HG03159 (cell line): Measurements from ENCODE around the gene FYN.
"Not testable (repeated sequence)": the region's sequence is repeated elsewhere in the genome, so short reads cannot be mapped to it uniquely, and the experiment has no call there.

ENCODE experiments used
- ATAC-seq: cut with Tn5 transposase; IDR thresholded peaks from one replicate; pipeline ENCODE4 v1.9.1; 2021; ENCODE audit warnings: mild to moderate bottlenecking, moderate library complexity; ENCODE audit not compliant: unreplicated experiment

The FYN gene

DNA sequence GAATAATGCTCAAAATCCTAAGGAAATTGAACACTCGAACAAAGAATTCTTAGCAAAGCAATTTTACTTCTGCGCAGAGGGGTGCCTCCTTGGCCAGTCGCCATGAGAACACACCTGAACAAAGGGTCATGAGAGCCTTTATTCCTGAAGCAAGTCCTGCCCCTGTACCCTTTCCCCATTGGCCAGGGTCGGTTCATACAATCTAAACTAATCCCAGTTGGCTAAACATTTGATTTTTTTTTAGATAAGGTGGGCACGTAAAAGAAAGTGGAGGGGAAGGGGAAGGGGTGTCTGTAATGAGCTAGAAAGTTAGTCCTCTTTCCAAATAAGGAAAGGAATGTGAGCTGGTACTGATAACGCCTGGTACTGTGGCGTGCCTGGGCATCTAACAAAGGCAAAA is 37.9 kb downstream of the FYN start:
- not testable (repeated sequence) for ATAC-seq

DNA sequence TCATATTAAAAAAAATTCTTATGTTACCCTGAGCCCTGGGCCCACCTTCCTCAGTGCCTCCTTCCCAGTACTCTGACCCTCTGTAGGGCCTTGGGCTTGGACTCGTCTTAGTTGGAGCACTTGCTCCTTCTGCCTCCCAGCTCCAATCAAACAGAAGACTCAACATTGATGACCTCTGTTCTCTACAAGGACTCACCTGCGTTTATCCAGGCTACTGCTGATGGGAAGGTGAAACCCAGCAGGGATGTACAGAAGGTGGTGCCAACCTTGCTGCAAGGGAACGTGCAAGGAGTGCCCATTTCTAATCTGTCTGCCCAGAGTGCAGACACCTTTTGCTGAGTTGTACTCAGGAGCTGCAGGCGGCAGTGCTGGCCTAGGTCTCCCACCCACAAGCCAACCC is 38.9 kb downstream of the FYN start:
- ATAC-seq: no peak

GRCh38 chr6:111832833-111833418 is 40.3 kb downstream of the FYN start:
- ATAC-seq: no peak

DNA sequence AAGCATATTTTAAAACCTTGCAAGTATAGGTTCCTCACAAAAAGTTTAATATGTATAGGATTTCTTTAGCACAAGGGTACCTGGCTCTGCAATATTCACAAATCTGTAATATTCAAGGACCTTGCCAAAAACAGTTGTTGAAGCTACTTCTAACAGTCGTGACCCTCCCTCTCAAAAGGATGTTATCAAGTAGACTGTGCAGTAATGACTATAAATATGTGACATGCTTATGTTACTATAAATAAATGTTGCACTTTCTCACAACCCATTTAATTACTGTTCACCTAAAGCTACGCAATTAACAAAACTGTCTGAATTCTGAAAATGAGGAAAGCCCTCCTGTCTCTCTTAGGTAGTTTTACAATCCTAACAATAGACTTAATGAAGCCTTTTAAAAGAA is 41.8 kb downstream of the FYN start:
- ATAC-seq: no peak

- ATAC-seq: no peak
Measured at GRCh38 chr6:111829998-111830397, 43.3 kb downstream of the FYN start.

DNA sequence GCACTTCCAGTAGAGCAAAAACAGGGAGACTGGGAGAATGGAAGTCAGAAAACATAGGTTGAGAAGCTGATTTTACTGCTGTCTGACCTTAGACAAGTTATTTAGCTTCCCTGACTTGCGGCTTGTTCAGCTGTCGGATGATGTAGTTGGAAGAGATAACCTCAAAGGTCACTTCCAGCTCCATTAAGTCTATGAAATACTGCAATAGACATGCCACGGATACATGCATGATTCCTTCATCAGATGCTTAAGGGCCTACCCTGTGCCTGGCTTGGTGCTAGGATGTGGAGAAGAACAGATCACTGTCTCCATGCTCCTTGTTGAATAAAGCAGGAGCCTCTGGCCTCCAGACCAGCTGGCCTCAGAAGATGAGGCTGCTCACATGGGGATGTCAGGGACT is 43.7 kb downstream of the FYN start:
- ATAC-seq: no peak

DNA sequence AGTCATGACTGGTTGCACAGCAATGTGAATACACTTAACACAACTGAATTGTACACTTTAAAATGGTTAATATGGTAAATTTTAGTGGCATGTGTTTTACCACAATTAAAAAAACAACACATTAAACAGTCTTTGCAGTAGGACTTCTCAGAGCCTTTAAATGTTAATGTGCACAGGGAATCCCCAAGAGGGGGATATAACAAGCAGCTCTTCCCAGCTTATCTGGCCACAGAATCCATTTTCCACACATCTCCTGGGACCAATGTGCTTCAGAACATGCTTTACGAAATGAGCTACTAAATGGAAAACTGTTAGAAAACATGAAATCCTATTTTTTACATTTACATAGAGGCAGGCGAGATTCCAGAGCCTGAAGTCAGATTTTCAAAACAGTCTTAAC is 44.4 kb downstream of the FYN start:
- ATAC-seq: no peak

DNA sequence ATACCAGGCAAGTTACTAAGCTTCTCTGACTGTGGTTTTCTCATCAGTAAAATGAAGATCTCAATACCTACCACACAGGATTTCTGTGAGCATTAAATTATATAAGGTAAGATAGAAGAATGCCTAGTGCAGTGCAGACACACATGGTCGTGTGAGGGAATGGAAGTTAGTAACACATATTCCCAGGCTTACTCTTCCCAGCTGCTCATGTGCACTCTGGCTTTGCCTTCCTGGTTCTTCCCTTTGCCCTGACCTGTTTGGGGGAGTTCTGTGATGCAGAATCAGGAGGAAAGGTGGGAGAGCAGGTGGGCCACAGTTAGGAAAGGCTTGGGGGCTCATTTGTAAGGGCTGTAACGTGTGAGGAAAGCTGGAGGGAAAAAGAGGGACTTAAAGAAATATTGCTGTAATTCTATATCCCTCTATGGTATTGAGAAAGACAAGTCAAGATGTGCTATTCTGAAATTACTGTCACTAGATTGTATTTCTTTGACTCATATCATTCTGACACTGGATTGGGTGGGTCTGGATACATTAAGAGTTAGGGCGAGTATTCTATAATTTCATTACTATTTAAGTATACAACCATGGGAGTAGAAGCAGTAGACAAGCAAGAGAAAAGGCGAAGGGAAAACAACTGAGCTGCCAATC is 47.7 kb downstream of the FYN start:
- ATAC-seq: no peak

- ATAC-seq: peak; percentile 91
Measured at GRCh38 chr6:111824608-111825337, 48.5 kb downstream of the FYN start.

DNA sequence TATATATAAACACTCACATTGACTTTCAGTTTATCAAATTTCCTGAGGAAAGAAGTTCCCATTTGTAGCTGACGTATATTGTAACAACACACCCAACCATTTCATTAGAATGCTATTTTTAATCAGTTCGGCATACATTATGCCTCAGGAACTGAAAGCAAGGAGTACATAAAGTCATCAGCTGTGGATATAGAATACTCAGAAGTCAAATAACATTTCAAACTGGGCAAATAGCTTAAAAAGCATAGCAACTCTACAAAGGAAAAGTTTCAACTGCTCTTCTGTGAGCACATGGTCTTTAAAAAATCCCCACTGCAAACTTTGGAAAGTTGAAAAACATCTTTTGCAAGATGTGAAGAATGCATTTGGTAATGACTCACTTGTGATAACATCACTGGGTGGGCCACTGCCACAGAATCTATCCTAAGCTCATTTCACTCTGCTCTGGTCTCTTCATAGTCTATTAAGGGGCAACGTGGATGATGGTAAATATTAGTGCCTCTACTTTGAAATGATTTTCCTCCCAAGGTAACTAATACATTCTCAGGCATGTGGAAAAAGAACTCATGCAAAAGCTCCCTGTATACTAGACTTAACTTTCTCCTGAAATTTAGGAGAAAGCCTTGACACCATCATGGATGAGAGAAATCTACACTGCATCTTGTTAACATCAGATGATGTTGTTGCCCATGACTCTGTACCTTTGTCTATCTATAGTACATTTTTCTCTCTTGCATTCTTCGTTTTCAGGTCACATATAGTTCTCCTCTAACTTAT is 49.2 kb downstream of the FYN start:
- ATAC-seq: peak; percentile 37

GRCh38 chr6:111823012-111823411 is 50.2 kb downstream of the FYN start:
- no peak for ATAC-seq

DNA sequence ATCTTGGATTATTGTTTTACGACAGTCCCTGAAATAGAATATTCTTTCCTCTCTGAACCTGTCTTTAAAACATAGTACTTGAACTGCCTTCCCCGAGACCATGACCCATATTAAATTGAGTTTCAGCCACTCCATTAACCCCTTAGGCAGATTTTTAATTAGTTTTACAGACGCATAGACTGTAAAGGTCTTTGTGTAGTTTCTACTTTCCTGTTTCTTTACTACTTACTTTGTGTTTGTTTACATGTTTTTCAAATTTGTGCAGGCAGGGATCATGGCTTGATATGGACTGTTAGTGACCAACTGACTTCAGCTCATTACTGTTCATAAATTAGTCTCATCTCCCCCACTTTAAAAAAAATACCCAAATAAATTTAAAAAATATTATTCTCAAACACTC is 53.8 kb downstream of the FYN start:
- no peak for ATAC-seq

GRCh38 chr6:111818539-111819226 is 54.6 kb downstream of the FYN start:
- ATAC-seq: no peak

- ATAC-seq: no peak
Measured at GRCh38 chr6:111817451-111818120, 55.7 kb downstream of the FYN start.

- no peak for ATAC-seq
Measured at GRCh38 chr6:111813677-111814310, 59.5 kb downstream of the FYN start.

GRCh38 chr6:111813237-111813636 is 60.0 kb downstream of the FYN start:
- ATAC-seq: no peak

GRCh38 chr6:111812060-111813038 is 60.9 kb downstream of the FYN start:
- ATAC-seq: no peak

DNA sequence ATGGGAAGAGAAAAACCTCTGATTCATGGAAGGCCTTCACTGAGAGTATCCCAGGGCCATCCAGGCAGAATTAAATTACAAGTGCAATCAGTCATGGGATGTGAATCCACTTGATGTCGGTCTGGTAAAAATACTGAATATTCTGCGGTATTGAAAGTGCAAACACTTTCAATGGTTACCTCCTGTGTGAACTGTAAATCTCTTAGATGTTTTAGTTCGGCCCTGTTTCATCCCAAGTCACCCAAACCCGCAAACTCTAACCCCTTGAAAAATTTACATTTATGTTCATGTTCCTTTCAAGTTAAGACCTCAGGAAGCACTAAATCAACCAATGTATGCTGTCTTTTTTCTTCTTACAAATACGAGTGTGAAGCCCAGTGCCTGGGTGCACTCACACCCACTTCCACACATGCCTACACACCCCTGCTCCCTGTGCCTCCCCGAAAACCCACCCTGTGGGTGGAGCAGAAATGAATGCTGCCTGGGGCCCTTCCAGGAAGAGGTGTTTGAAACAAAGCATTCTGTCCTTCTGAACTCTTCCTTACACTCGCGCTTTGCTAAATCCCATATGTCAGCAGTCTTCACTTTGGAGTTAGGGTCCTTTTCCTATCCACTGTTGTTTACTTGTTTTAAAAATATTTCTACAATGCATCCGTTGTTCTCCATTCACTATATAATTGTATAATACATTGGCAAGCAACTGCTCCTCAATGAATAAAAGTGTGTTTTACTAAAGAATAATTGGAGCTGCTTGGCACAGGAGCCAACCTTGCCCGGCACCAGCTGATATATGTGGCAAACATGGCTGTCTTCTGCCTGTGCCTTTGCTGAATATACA is 62.7 kb downstream of the FYN start:
- ATAC-seq: no peak
